WTC11 (cell line): ENCODE results near the gene SMC3.

Source experiments
- CTCF ChIP-seq: fragments of 200-600 bp; IDR thresholded peaks from 2 replicates; pipeline ENCODE4 v1.8.0; 2022; ENCODE audit warnings: antibody characterized with exemption
- JUN ChIP-seq: sonication (generic); formaldehyde crosslinking; IDR thresholded peaks from 2 replicates; pipeline ENCODE4 v1.8.0; 2023; ENCODE audit warnings: mild to moderate bottlenecking, missing genetic modification reagents
- MYBL2 ChIP-seq: sonication (generic); formaldehyde crosslinking; IDR thresholded peaks from 2 replicates; pipeline ENCODE4 v1.8.1; 2023; ENCODE audit warnings: mild to moderate bottlenecking, moderate library complexity, missing genetic modification reagents
- NR2C2 ChIP-seq: sonication (generic); formaldehyde crosslinking; IDR thresholded peaks from 2 replicates; pipeline ENCODE4 v1.8.0; 2022; ENCODE audit warnings: mild to moderate bottlenecking, missing genetic modification reagents
- USF1 ChIP-seq: sonication (generic); formaldehyde crosslinking; IDR thresholded peaks from 2 replicates; pipeline ENCODE4 v1.8.0; 2022; ENCODE audit warnings: mild to moderate bottlenecking, missing genetic modification reagents
- ZBTB21 ChIP-seq: sonication (generic); formaldehyde crosslinking; IDR thresholded peaks from 2 replicates; pipeline ENCODE4 v1.8.1; 2023; ENCODE audit warnings: mild to moderate bottlenecking, missing genetic modification reagents, borderline replicate concordance
- TF ChIP-seq, protein P1 (sequence below): sonication (generic); formaldehyde crosslinking; IDR thresholded peaks from 2 replicates; pipeline ENCODE4 v1.8.1; 2022; ENCODE audit warnings: mild to moderate bottlenecking, missing genetic modification reagents, moderate library complexity, borderline replicate concordance

- TF ChIP-seq USF1 (CRISPR knock-in tag) (no peak), ZBTB21 (CRISPR knock-in tag) (no peak), NR2C2 (CRISPR knock-in tag) (no peak), CTCF (no peak), JUN (CRISPR knock-in tag) (no peak), MYBL2 (CRISPR knock-in tag) (no peak)
- TF ChIP-seq, protein P1, sequence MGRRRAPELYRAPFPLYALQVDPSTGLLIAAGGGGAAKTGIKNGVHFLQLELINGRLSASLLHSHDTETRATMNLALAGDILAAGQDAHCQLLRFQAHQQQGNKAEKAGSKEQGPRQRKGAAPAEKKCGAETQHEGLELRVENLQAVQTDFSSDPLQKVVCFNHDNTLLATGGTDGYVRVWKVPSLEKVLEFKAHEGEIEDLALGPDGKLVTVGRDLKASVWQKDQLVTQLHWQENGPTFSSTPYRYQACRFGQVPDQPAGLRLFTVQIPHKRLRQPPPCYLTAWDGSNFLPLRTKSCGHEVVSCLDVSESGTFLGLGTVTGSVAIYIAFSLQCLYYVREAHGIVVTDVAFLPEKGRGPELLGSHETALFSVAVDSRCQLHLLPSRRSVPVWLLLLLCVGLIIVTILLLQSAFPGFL (CRISPR knock-in tag) = no peak
Observed at GRCh38 chr10:110533149-110533548, 34.3 kb upstream of the SMC3 start.
